ENCODE results near the gene VENTX.

The VENTX gene

DNA sequence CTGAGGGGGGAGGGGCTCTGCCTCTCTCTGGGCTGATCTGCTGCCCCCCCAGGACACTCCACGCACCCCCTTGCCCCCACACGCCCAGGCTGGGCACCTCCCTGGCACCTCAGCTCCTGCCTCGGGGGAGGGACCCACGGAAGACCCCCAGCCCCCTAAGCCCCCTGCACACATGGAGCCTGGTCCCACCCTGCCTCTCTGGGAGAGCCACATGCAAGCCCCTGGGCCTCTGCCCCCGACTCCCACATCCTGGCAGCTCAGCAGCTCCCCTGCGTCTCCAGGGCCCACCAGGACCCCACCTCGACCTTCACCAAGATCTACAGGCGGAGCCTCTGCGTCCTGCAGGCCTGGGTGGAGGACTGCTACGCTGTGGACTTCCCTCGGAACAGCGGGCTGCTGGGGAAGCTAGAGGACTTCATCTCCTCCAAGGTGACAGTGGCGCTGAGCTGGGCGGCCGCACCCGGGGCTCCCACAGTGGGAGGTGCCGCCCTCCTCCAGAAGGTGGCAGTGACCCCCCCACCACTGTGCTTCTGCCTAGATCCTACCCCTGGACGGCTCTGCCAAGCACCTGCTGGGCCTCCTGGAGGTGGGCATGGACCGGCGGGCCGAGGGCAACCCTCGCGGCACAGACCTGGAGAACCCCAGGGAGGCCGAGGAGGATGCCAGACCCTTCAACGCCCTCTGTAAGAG lies 26.4 kb upstream of the VENTX start:
- no peak overlapping the region for H3K4me3 ChIP-seq (replicated peaks; ENCODE audit: low read depth, low read length)
- no peak for DNase-seq (ENCODE audit: low read depth)
- TF ChIP-seq, protein P1, sequence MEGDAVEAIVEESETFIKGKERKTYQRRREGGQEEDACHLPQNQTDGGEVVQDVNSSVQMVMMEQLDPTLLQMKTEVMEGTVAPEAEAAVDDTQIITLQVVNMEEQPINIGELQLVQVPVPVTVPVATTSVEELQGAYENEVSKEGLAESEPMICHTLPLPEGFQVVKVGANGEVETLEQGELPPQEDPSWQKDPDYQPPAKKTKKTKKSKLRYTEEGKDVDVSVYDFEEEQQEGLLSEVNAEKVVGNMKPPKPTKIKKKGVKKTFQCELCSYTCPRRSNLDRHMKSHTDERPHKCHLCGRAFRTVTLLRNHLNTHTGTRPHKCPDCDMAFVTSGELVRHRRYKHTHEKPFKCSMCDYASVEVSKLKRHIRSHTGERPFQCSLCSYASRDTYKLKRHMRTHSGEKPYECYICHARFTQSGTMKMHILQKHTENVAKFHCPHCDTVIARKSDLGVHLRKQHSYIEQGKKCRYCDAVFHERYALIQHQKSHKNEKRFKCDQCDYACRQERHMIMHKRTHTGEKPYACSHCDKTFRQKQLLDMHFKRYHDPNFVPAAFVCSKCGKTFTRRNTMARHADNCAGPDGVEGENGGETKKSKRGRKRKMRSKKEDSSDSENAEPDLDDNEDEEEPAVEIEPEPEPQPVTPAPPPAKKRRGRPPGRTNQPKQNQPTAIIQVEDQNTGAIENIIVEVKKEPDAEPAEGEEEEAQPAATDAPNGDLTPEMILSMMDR (IDR thresholded peaks at IDR 0.05; ENCODE audit: low read length, missing control alignments) = no peak

DNA sequence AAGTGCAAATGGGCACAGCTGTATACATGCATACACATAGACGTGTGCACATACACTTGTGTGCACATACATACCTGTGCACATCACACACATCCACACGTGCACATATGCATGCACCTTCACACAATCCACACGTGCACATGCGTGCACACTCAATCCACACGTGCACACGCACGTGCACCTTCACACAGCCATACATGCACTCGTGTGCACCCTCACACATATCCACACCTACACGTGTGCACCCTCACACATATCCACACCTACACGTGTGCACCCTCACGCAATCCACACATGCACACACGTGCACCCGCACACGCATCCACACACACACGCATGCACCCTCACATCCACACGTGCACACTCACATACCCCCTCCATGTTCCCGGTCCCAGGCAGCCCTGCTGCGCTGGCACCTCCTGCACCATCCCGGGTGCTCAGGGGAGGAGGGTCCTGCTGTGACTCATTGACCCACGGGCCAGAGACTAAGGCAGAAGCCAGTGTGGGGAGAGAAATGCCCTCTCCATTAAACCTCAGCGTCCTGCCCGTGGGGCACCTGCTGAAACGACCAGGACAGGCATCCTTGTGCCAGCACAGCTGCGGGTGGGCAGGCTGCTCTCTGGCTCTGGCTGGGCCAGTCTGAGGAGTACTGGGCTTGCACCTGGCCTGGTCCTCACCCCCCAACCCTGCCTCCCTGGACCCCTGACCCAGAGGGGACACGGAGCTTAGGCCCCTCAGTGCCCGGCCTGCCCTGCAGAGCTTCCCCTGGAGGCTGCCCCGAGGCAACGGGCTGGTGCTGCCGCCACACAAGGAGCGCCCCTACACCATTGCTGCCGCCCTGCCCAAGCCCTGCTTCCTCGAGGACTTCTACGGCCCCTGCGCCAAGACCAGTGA lies 25.4 kb upstream of the VENTX start:
- no peak overlapping the region for H3K4me3 ChIP-seq (replicated peaks; ENCODE audit: low read depth, low read length)
- DNase-seq (ENCODE audit: low read depth) = no peak
- TF ChIP-seq, protein P1 (IDR thresholded peaks at IDR 0.05; ENCODE audit: low read length, missing control alignments) = no peak

GRCh38 chr10:133212853-133213494 lies 24.7 kb upstream of the VENTX start:
- TF ChIP-seq, protein P1 (IDR thresholded peaks at IDR 0.05; ENCODE audit: low read length, missing control alignments) = no peak
- DNase-seq (ENCODE audit: low read depth) = no peak
- H3K4me3 ChIP-seq (replicated peaks; ENCODE audit: low read depth, low read length) = no peak overlapping the region

DNA sequence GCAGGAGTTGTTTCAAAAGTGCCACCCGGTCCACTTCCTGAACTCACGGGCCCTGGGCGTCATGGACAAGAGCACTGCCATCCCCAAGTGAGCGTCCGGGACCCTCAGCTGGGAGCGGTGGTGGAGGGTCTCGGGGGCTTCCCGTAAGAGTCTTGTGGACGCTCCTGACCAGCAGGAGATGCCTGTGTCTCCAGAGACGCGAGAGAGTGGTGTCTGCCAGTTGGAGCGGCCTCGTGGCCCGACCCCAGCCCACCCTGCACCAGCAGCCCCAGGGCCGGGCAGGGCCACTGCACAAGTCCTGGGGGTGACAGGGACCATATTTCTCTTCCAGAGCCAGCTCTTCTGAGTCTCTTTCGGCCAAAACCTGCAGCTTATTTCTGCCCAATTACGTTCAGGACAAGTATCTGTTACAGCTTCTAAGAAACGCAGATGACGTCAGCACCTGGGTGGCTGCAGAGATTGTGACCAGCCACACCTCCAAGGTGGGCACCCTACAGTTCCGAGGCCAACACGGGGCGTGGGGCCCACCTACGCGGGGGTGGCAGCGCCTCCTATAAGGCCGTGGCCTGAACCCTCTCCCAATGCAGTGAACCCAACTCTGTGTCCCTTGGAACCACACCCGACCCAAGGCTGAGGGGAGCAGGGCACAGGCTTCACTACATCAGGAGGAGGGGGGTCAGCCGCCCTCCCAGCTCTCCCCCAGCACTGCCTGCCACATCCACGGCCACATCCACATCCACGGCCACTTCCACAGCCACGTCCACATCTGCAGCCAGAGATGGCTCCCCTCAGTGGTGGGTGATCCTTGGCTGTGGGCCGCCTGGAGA lies 23.8 kb upstream of the VENTX start:
- H3K4me3 ChIP-seq (replicated peaks; ENCODE audit: low read depth, low read length) = no peak overlapping the region
- TF ChIP-seq, protein P1 (IDR thresholded peaks at IDR 0.05; ENCODE audit: low read length, missing control alignments) = no peak
- DNase-seq (ENCODE audit: low read depth) = no peak

DNA sequence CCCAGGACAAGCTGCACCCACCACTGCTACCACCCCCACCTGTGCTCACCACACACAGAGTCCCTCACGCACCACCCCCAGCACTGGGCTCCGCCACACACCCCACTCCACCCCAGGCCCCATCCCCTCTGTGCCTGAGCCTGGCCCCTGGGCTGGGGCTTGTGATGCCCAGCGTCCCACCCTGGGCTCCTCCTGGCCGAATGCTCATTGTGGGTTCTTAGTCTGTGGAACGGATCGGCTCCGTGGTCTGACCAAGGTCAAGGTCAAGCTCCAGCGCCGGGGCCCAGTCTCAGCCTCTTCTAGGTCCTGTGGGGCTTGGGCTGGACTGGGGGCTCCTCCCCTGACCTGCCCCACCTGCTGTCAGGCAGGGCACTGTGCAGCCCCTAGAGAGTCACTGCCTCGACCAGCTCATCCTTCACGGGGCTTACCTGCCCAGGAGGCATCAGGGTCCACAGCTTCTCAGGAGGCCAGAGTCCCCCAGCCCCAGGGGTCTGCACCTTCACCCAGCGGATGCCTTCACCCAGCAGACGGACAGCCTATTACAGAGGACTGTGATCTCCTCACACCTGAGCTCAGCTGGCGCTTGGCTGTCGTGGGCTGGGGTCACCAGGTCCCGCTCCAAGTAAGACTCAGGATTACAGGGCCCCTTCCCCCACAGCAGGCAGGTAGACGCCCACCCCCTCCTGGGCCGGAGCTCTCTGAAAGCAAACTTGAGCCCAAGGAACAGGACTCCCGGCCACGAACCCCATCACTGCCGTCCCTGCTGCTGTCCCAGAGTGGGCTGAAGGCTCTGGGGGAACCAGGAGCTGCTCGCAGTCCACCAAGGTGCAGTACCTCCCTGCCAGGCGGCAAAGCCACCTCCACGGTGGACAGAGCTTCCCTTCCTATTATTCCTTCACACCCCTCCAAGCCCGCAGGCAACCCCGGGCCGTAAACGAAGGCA lies 22.9 kb upstream of the VENTX start:
- DNase-seq (ENCODE audit: low read depth) = no peak
- TF ChIP-seq, protein P1 (IDR thresholded peaks at IDR 0.05; ENCODE audit: low read length, missing control alignments) = no peak
- no peak overlapping the region for H3K4me3 ChIP-seq (replicated peaks; ENCODE audit: low read depth, low read length)
